Peyer's patch (tissue), 4 donors: ENCODE measurements around the gene ACD. TPM values are rescaled to one million over a fixed set of nuclear protein-coding genes. Genes with fewer than 3 reads are reported as not detected.

Experiments
- DNase-seq, 3 donors: peaks; one replicate each; pipeline ENCODE4 v3.0.0-alpha.2; 2017 to 2019
- H3K27ac ChIP-seq, 4 donors: fragments of 200-600 bp; sonication (generic); one replicate each; pipeline ENCODE4 v1.5.1; 2016 to 2019
- H3K27me3 ChIP-seq, 2 donors: fragments of 200-600 bp; sonication (generic); one replicate each; pipeline ENCODE4 v1.5.1; 2019
- H3K36me3 ChIP-seq, 3 donors: fragments of 200-600 bp; sonication (generic); one replicate each; pipeline ENCODE4 v1.5.1; 2016 to 2019
- H3K4me1 ChIP-seq, 4 donors: fragments of 200-600 bp; sonication (generic); one replicate each; pipeline ENCODE4 v1.5.1; 2016 to 2019
- H3K4me3 ChIP-seq, 4 donors: fragments of 200-600 bp; sonication (generic); 1 replicate in 3 of 4; 2 replicates in 1 of 4; pipeline ENCODE4 v1.5.1; 2016 to 2019; ENCODE audit warnings: mild to moderate bottlenecking in 1 of 4
- H3K9me3 ChIP-seq, 4 donors: fragments of 200-600 bp; sonication (generic); one replicate each; pipeline ENCODE4 v1.5.1; 2016 to 2019; ENCODE audit warnings: mild to moderate bottlenecking in 1 of 4
- CTCF ChIP-seq, 6 experiments: fragments of 450-650 bp in 4 of 6; fragments of 200-600 bp in 2 of 6; sonication (generic) in 1 of 6; IDR thresholded peaks; one replicate each; pipeline ENCODE4 v1.5.1; 2017 to 2019; ENCODE audit warnings: antibody characterized with exemption in 6 of 6, mild to moderate bottlenecking in 3 of 6, moderate library complexity in 1 of 6
- POLR2A ChIP-seq, 2 donors: fragments of 450-650 bp; IDR thresholded peaks; one replicate each; pipeline ENCODE4 v1.5.1; 2017; ENCODE audit warnings: antibody characterized with exemption in 2 of 2, mild to moderate bottlenecking in 2 of 2, moderate library complexity in 2 of 2
- total RNA-seq, 4 donors: library from RNA; depleted of rRNA; stranded (reverse); fragments of >200 nt; gene quantifications; one replicate each; pipeline ENCODE4 v1.1.0, GENCODE V29; 2016

ACD gene
- total RNA-seq, 4 donors from 2014 or later, result 14.2 to 37.2 (median 18.6) TPM

GRCh38 chr16:67654403-67654911 is 5.6 kb downstream of the ACD start:
- Histone ChIP-seq H3K4me3 (no peak overlapping the region), H3K9me3 (no peaks in the 10 kb centered on the region), H3K4me1 (peaks cover 0 to 25% (median 6%) of the 10 kb centered on the region in 4 donors), H3K27me3 (peaks cover 0 to 19% of the 10 kb centered on the region in 2 donors), H3K27ac (no peak overlapping the region), H3K36me3 (peaks cover 0 to 3% (median 0%) of the 10 kb centered on the region in 3 donors)
- TF ChIP-seq POLR2A (IDR thresholded peaks at IDR 0.05), result no peak
- TF ChIP-seq CTCF (IDR thresholded peaks at IDR 0.05), result no peak
- DNase-seq, result no peak

- Histone ChIP-seq H3K4me3 (peak overlapping the region in 1 of 4 donors; percentile 47), H3K27me3 (peaks cover 0 to 23% of the 10 kb centered on the region in 2 donors)
Observed at GRCh38 chr16:67653789-67654402, 6.2 kb downstream of the ACD start.

GRCh38 chr16:67653128-67653788 is 6.8 kb downstream of the ACD start:
- H3K27me3 ChIP-seq, result peaks cover 0 to 28% of the 10 kb centered on the region in 2 donors
- no peak overlapping the region for H3K27ac ChIP-seq
- peaks cover 0 to 3% (median 0%) of the 10 kb centered on the region in 3 donors for H3K36me3 ChIP-seq
- H3K4me3 ChIP-seq, result peak overlapping the region in 2 of 4 donors; percentile 47 to 49
- H3K9me3 ChIP-seq, result no peaks in the 10 kb centered on the region
- TF ChIP-seq CTCF (IDR thresholded peaks at IDR 0.05), result peak in 2 of 6 experiments; percentile 11 to 24
- TF ChIP-seq POLR2A (IDR thresholded peaks at IDR 0.05), result no peak
- peaks cover 0 to 18% (median 0%) of the 10 kb centered on the region in 4 donors for H3K4me1 ChIP-seq
- no peak for DNase-seq

More at GRCh38 chr16:67653789-67654402, 6.2 kb downstream of the ACD start:
- no peak for DNase-seq
- Histone ChIP-seq H3K4me1 (peaks cover 0 to 19% (median 2%) of the 10 kb centered on the region in 4 donors), H3K36me3 (peaks cover 0 to 3% (median 0%) of the 10 kb centered on the region in 3 donors), H3K9me3 (no peaks in the 10 kb centered on the region), H3K27ac (no peak overlapping the region)
- TF ChIP-seq POLR2A (IDR thresholded peaks at IDR 0.05) (no peak), CTCF (IDR thresholded peaks at IDR 0.05) (no peak)

- peaks cover 0 to 34% of the 10 kb centered on the region in 2 donors for H3K27me3 ChIP-seq
Observed at GRCh38 chr16:67652578-67653127, 7.4 kb downstream of the ACD start.

More at GRCh38 chr16:67652578-67653127, 7.4 kb downstream of the ACD start:
- Histone ChIP-seq H3K9me3 (no peaks in the 10 kb centered on the region), H3K27ac (no peak overlapping the region), H3K4me3 (peak overlapping the region in 2 of 4 donors; percentile 47 to 49), H3K4me1 (peaks cover 0 to 21% (median 0%) of the 10 kb centered on the region in 4 donors), H3K36me3 (peaks cover 0 to 3% (median 0%) of the 10 kb centered on the region in 3 donors)
- DNase-seq, result peak in 1 of 3 donors; percentile 58
- TF ChIP-seq CTCF (IDR thresholded peaks at IDR 0.05) (no peak), POLR2A (IDR thresholded peaks at IDR 0.05) (no peak)
